Myocyte (in vitro differentiated cells): ENCODE data around the gene ANGPTL7. TPM values are rescaled to one million over a fixed set of nuclear protein-coding genes. Genes with fewer than 3 reads are reported as not detected.

Experiments used
- DNase-seq: peaks from one replicate; pipeline ENCODE4 v3.0.0-alpha.2; 2012; ENCODE audit warnings: low read depth
- total RNA-seq: library from RNA; depleted of rRNA; stranded (reverse); fragments of >200 nt; gene quantifications from 2 replicates; pipeline ENCODE4 v1.2.3, GENCODE V29; 2014

Gene ANGPTL7
- total RNA-seq, 1 donor from 2014 or later: 2.8 TPM

DNA sequence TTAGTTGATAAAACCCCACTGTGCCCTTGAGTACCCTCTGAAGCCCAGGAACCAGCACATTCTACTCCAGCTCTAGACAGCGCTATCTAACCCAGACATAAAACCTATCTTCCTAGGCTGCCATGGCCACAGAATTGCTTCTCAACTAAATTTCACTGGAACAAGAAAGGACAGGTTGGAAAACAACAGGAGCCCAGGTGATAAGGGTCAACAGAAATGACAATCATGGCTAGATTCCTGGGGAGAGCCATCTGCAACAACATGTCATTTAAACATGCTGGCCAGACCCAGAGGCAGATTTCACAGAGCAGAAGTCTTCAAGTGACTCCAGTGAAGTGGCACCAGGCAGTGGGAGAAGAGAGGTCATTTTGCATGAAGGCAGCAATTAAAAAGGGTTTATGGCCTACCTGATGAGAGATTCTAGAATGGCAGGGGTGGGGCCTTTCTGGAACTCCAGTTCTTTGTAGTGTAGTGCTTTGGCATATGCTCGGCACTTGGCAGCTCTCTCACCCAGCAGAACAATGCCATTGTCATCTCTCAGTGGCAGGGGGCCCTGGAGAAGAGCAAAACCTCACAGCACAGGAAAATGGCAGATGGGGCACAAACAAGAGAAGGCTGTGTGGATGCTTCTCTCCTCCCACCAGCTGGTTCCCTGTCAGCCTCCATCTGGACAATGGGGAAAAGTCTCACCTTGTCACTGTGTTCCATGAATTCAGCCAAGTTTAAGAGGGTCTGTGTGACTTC lies 9.9 kb downstream of the ANGPTL7 start:
- no peak for DNase-seq

GRCh38 chr1:11204396-11205190 lies 15.4 kb downstream of the ANGPTL7 start:
- DNase-seq: no peak

DNA sequence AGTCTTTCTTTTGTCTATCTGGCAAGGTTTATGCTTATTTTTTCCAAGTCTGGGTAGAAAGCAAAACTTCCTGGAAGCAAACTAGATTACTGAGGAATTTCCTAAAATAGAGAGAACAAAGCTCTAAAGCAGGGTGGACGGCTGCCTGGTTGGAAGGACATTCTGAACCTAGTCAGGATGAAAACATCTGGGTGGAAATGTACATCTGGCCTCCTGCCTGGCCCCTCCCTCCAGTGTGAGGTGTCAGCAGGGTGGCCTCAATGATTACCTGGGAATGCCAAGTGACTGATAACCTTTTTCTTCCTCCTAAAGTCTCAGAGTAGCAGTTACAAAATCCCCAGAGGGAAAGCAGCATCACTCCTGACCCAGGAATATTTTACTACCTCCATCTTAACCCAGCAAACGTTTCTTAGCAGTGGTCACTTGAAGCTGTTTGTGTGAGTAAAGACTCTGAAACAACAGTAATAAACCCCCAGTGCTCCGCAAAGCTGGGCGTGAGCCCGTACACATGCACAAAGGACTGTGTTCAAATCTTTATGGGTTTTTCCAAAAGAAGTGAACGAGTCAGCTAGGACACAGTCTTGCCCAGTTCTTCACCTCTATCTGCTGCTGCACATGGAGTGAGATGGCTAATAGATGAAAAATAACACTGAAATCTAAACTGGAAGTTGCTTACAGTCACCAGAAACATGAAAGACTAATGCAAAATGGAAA lies 18.9 kb downstream of the ANGPTL7 start:
- DNase-seq: no peak

- no peak for DNase-seq
These were observed 22.3 kb downstream of the ANGPTL7 start for GRCh38 chr1:11211461-11211860.

- no peak for DNase-seq
These were observed 22.9 kb downstream of the ANGPTL7 start for GRCh38 chr1:11211925-11212587.

DNA sequence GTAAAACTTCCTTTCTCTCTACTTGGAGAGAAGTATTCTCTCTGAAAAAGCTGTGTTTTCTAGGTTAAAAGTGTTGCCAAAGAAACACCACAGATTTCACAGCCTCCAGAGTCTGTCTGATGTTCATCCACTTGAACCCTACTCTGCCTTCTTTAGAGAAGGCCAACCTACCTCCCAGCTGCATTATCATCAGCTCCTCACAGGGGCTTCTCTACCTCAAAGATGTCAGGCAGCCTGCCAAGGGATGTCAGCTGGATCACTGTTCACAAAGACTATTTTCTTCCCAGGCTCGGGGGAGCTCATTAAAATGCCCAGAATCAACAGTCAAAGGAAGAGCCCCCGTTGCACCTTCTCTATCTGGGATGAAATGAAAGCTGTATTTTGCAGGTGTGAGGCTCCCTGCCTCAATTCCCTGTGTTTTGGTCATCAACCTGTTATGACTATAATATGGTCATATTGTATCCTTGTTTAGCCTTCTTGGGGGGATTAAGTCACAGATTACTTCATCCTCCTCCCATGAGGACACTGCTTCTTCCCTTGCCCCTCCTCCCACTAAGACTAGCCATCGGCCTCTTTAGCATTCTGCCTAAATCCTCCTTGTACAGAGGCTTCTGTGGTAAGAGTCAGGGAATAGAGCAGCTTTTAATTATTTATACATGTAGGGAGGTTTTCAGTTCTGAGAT lies 25.7 kb downstream of the ANGPTL7 start:
- peak; percentile 18 for DNase-seq

DNA sequence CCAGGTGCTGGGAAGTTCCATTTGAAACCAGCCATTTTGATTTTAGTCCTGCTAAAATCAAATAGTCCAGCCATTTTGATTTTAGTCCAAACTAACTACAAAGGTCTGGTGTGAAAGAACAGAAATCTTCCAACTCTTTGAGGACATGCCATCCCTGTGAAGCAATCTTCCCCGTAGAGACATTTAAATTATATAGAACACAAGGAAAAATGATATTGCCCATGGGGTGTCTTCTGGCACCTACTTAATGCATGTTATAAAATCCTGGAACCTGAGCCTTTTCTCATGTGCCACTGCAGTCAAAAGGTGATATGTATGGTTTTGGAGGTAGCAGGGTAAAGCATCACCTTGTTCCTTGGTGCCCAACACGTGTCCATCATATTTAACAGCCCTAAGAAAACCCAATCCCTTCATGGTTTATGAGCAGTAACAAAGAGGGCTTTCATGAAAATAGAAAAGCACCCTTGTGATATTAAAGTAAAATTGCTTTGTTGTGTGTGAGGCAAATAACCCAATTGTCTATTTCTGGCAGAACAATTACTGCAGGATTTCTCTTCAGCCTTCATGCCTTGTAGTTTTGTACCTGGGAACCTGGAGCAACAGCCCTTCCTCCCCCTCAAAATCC lies 26.3 kb downstream of the ANGPTL7 start:
- no peak for DNase-seq

GRCh38 chr1:11216074-11216473 lies 26.9 kb downstream of the ANGPTL7 start:
- peak; percentile 36 for DNase-seq

DNA sequence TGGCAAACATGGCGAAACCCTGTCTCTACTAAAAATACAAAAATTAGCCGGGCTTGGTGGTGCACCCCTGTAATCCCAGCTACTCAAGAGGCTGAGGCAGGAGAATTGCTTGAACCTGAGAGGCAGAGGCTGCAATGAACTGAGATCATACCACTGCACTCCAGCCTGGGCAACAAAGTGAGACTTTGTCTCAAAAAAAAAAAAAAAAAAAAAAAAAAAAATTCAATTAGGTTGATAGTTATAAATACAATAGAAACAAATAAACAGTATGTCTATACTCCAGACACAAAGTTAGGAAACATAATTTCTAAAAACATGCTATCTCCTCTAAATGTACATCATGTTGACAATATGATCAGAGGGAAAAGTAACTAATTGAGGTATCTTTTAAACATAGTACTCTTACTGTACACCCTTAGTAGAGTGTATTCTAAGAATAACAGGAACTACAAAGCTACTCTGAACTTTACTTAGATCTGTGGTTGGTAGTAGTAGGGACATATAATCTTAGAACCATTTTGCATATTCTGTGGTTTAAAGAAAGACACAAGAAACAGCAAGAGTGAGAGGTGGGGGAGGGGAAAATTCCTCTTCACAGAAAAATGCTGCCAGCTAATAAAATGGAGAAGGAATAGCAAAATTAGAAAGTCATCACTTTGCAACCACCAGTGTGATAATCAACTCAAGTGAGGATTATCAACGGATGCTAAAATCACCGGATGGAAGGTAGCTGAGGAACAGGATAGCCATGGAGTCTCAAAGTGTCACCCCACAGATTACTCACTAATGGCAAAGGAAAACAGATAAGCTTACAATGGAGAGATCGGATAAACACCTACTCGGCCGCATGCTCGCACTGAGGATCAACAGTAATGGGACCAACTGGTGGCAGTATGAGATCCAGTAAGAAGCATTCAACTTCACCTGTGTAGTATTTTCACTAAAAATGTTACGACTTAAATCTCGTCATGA lies 38.2 kb downstream of the ANGPTL7 start:
- DNase-seq: no peak

DNA sequence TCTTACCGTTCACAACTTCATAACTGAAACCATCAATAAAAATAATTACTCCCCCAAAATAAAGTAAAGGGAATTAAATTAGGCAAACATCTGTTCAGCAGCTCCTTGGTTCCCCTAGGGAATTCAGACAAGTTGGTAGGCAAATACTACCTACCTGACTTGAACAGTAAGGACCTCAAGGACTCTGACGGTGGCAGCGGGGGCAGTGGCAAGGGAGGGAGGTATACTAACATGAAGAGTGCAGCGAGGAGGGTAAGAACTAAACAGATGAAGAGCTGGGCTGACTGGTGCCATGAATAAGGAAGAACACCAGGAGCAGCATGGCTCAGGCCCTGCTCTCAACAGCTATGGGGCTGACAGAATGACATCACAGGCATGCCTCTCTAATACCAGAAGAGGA lies 40.0 kb downstream of the ANGPTL7 start:
- no peak for DNase-seq

GRCh38 chr1:11233208-11233607 lies 44.1 kb downstream of the ANGPTL7 start:
- DNase-seq: no peak

DNA sequence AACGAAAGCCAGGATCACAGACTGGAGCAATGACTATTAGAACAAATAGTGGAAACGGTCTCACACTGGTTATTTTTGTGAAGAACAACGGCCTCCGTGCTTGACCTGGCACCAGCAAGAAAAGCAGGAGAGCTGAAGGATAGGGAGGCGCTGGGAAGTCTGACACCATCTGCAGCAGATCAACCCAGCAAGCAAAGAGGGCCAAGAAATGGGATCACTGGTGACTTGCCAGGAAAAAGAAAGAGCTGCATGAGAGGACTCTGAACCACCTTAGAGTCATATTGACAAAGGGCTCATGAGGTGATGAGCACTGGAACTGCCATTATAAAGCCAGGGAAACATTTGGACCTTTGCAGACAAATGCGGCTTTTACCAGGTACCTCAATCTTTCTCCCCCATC lies 48.2 kb downstream of the ANGPTL7 start:
- DNase-seq: no peak

- peak; percentile 87 for DNase-seq
These were observed 49.2 kb downstream of the ANGPTL7 start for GRCh38 chr1:11238311-11238710.

DNA sequence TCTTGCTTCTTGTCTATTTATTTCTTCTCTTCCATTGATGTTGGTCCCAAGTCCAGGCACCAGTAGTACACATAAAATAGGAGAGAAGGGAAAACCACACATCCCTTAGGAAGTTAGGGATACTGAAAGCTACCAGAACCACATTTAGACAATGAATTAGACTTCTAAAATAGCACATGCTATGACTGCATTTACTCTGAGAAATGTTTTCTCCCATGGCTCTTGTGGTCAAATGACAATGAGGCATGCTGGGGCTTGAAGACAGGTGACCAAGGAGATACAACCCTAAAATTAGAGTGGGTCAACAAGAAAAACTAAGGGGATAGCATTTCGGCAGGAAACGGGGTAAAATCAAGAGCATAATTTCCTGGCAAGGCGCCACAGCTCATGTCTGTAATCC lies 56.1 kb downstream of the ANGPTL7 start:
- DNase-seq: peak; percentile 85

Other genes starting within 250 kb of the ANGPTL7 start
- gene TARDBP, start 176.7 kb upstream of the ANGPTL7 start, total RNA-seq: 60.0 and 66.5 TPM in 2 replicates
- not detected in 2 replicates for gene MASP2, start 142.1 kb upstream of the ANGPTL7 start, total RNA-seq
- 32.2 and 52.1 TPM in 2 replicates for gene SRM, start 129.3 kb upstream of the ANGPTL7 start, total RNA-seq
- 40.9 and 53.4 TPM in 2 replicates for gene EXOSC10, start 89.5 kb upstream of the ANGPTL7 start, total RNA-seq
- 50.2 and 54.7 TPM in 2 replicates for gene MTOR, start 73.2 kb downstream of the ANGPTL7 start, total RNA-seq
- gene UBIAD1, start 83.8 kb downstream of the ANGPTL7 start, total RNA-seq: 12.6 and 15.6 TPM in 2 replicates